DMS 273 (cell line): ENCODE measurements around the gene HDHD5.
A peak's percentile ranks its signal among the peaks of the same experiment; 100 is the strongest.

Experiments used
- DNase-seq: peaks from one replicate; lab custom pipeline; 2025; ENCODE audit not compliant: unreplicated experiment; lab: John Stamatoyannopoulos, UW

Gene HDHD5

GRCh38 chr22:17106785-17107546 lies 52.1 kb downstream of the HDHD5 start:
- no peak for DNase-seq

DNA sequence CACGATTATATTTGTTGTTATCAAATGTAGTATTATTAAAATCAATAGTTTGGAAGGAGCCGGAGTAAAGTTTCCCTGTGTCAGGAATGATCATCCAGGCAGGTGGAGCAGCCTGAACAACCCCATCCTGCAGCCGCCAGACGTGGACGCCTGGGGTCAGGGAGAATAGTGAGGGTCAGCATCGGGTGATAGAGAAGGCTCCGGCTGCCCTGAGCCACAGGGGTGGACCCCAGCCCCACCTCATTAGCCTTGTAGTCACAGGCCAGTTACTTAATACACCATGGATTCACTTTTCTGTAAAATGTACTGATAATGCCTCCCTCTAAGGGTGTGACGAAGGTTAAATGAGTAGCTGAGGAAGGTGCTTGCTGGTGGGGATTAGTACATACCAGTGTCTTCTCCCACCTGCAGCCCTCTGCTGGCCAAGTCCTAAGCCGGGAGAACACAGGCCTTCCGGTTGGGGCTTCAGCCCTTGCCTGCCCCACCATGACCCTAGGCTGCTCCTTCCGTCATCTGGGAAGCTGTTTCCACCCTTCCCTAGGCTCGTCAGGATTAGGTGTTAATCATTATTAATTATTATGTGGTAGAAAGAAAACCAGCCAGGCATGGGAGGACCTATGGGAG lies 52.8 kb downstream of the HDHD5 start:
- DNase-seq: no peak

DNA sequence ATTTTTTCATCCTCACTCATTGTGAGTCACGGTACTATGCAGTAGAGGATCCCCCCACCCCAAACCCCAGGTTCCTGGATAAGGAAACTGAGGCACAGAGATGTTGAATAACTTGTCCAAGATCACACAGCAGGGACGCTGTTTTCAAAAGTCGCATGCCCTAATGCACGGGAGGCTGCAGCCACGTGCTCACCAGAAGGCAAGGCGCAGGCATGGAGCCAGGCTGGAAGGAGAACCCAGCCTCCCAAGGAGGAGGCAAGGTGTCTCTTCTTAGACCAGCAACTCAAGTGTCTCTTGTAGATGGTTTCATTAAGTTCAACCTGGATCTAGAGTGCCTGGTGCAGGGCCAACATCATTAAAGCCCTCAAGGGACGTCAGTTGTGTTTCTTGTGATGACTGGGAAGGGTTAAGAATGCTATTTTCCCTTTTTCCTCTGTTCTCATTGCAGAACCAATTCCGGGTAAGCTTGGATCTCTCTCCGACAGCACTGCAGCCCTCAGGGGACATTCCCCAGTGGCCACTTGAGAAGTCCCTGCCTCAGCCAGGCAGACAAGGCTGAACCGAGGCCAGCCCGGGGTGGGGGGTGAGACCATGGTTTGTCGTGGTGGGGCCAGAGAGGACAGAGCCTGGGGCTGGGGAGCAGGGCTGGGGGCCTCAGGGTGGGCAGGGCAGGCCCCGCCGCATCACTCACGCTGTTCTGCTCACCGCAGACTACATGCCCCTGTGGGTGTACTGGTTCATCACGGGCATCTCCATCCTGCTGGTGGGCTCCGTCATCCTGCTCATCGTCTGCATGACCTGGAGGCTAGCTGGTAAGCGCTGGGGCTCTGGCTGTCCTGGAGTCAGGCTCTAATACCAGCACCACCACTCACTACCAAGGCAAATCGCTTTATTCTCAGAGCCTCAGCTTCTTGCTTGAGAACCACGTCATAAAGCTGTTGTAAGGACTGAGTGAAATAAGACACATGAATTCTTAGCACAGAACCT lies 53.6 kb downstream of the HDHD5 start:
- no peak for DNase-seq

GRCh38 chr22:17104336-17104935 lies 54.6 kb downstream of the HDHD5 start:
- DNase-seq: no peak

DNA sequence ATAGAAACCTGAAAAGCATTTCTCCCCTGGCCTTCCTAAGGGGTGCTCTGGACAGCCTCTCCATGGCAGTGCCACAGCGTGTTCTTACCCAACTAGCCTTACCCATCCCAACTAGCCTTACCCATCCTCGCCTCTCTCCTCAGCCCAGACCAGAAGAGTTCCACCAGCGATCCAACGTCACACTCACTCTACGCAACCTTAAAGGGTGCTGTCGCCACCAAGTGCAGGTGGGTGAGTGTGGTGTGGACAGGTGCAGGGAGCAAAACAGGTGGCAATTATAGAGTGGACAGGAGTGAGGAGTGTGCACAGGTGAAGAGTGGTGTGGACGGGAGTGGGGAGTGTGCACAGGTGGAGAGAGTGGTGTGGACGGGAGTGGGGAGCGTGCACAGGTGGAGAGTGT lies 55.7 kb downstream of the HDHD5 start:
- DNase-seq: no peak

- DNase-seq: no peak
Observed at GRCh38 chr22:17102297-17102667, 56.8 kb downstream of the HDHD5 start.

GRCh38 chr22:17101475-17102296 lies 57.4 kb downstream of the HDHD5 start:
- no peak for DNase-seq

- no peak for DNase-seq
Observed at GRCh38 chr22:17100621-17101020, 58.5 kb downstream of the HDHD5 start.

DNA sequence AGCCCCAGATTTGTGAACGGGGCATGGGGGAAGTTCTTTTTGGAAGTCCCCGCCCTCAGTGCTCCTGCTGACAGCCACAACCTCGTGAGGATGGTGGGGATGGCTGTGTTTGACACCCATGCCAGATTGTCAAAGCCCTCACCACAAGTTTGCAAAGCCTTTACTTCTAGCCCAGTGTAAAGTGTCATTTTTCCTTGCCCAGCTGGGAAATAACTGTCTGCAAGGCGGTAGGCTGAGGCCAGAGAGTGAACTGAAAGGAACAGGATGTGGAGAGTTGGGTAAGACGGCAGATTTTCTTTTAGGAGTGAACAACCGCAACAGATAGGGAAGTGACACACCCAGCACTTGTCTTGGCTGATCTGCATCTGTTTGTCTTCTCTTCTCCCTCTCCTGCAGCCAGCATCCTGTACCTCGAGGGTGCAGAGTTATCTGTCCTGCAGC lies 60.7 kb downstream of the HDHD5 start:
- no peak for DNase-seq

DNA sequence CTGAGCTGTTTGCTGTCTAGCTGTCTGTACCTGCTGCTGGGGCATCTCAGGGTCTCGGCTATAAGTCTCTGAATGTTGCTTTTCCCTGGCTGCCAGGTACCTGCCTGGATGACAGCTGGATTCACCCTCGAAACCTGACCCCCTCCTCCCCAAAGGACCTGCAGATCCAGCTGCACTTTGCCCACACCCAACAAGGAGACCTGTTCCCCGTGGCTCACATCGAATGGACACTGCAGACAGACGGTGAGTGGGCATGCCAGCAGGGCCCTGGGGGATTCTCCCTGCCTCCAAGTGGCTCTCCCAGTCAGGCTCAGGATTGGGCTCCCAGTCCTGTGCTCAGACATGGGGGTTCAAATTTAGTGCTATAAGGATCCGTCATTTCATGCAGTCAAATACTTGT lies 61.4 kb downstream of the HDHD5 start:
- DNase-seq: no peak

DNA sequence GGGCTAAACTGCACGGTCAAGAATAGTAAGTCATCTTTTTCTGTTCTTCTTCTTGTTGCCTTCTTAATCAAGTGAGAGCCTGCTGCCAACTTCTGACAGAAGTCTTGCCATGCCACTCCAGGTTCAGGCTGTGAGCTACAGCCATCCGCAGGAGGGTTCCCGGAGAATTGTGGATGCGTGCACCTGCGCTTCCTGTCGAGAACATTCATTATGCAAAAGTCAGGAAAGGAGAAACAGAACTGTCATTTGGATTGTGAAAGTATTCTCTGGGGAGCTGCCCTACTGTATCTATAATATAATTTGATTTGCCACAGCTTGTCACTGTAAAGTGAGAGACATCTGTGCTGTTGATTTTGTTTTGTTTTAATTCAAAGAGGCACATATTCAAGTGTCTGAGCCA lies 62.0 kb downstream of the HDHD5 start:
- DNase-seq: peak; percentile 15

- DNase-seq: no peak
Observed at GRCh38 chr22:17096071-17096470, 63.0 kb downstream of the HDHD5 start.

- DNase-seq: peak; percentile 59
Observed at GRCh38 chr22:17095538-17095937, 63.5 kb downstream of the HDHD5 start.

DNA sequence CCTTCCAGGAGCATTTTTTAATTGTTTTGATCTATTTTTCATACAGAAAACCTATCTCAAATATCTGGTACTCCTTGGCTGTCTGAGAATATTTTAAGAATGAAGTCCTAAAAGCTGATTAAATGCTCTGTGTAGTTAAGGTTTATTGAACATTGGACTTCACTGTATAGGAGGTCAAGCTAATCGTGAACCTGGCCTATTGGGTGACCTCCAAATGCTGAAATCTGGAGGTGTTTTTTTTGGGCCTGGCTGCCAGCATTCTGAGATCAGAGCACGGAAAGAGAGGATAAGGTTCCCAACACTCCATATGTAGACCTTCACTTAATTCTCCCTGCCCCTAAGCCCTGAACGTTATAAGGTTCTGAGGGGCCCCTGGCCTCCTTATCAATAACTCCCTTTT lies 66.0 kb downstream of the HDHD5 start:
- DNase-seq: no peak

GRCh38 chr22:17091851-17092250 lies 67.2 kb downstream of the HDHD5 start:
- no peak for DNase-seq

GRCh38 chr22:17090550-17090949 lies 68.5 kb downstream of the HDHD5 start:
- no peak for DNase-seq
